Breast epithelium (tissue), 4 donors: ENCODE measurements around the gene SNCB. TPM values are rescaled to one million over a fixed set of nuclear protein-coding genes. Genes with fewer than 3 reads are reported as not detected.

Experiments
- DNase-seq, 2 donors: peaks; one replicate each; pipeline ENCODE4 v3.0.0-alpha.2; 2019; ENCODE audit warnings: low spot score in 2 of 2
- H3K27ac ChIP-seq, 2 donors: fragments of 200-600 bp; sonication (generic) in 1 of 2; one replicate each; pipeline ENCODE4 v1.5.1; 2016 to 2019; ENCODE audit warnings: mild to moderate bottlenecking in 1 of 2
- H3K27me3 ChIP-seq, 2 donors: fragments of 200-600 bp; sonication (generic) in 1 of 2; one replicate each; pipeline versions ENCODE4 v1.5.1 to v1.6.0; 2017 to 2019; ENCODE audit warnings: control low read depth in 1 of 2, mild to moderate bottlenecking in 1 of 2
- H3K36me3 ChIP-seq: fragments of 200-600 bp; one replicate; pipeline ENCODE4 v1.5.1; 2019
- H3K4me1 ChIP-seq, 2 donors: fragments of 200-600 bp; sonication (generic); one replicate each; pipeline ENCODE4 v1.5.1; 2016 to 2019; ENCODE audit warnings: control low read depth in 1 of 2
- H3K4me3 ChIP-seq, 3 donors: fragments of 200-600 bp; sonication (generic); 1 replicate in 2 of 3; 2 replicates in 1 of 3; pipeline ENCODE4 v1.5.1; 2016 to 2019; ENCODE audit warnings: mild to moderate bottlenecking in 3 of 3, moderate library complexity in 2 of 3
- H3K9me3 ChIP-seq, 2 donors: fragments of 200-600 bp; sonication (generic) in 1 of 2; one replicate each; pipeline ENCODE4 v1.5.1; 2016 to 2019; ENCODE audit warnings: control low read depth in 1 of 2
- CTCF ChIP-seq, 3 donors: fragments of 450-650 bp; IDR thresholded peaks; one replicate each; pipeline ENCODE4 v1.5.1; 2016 to 2017; ENCODE audit warnings: antibody characterized with exemption in 3 of 3, mild to moderate bottlenecking in 3 of 3, moderate library complexity in 3 of 3
- POLR2A ChIP-seq: fragments of 450-650 bp; IDR thresholded peaks from one replicate; pipeline ENCODE4 v1.6.1; 2016; ENCODE audit warnings: antibody characterized with exemption, mild to moderate bottlenecking, moderate library complexity
- POLR2AphosphoS5 ChIP-seq, 3 donors: sonication (generic); formaldehyde crosslinking; IDR thresholded peaks; one replicate each; pipeline ENCODE4 v1.6.1; 2017; ENCODE audit warnings: antibody characterized with exemption in 3 of 3
- intact Hi-C: fragments of 100-400 bp; cut with DNase I; formaldehyde crosslinking; loops from one replicate; pipeline ENCODE4 v1.15.1; 2023; ENCODE audit warnings: low total_unique reads
- total RNA-seq, 3 donors: library from RNA; depleted of rRNA; stranded (reverse); fragments of >200 nt; gene quantifications; one replicate each; pipeline ENCODE4 v1.1.0, GENCODE V29; 2016

Gene SNCB
- total RNA-seq, 3 donors from 2014 or later = not detected

GRCh38 chr5:176625512-176625911 is 4.8 kb downstream of the SNCB start:
- TF ChIP-seq POLR2AphosphoS5 (IDR thresholded peaks at IDR 0.05) = no peak
- no peak for TF ChIP-seq POLR2A
- no peak for TF ChIP-seq CTCF (IDR thresholded peaks at IDR 0.05)
- Histone ChIP-seq H3K4me3 (no peak overlapping the region), H3K27ac (no peak overlapping the region), H3K4me1 (peaks cover 4 to 6% of the 10 kb centered on the region in 2 donors), H3K9me3 (no peaks in the 10 kb centered on the region), H3K27me3 (peaks cover 13 to 80% of the 10 kb centered on the region in 2 donors), H3K36me3 (no peaks in the 10 kb centered on the region)
- intact Hi-C loops = no loop called here
- DNase-seq = no peak

GRCh38 chr5:176624938-176625337 is 5.4 kb downstream of the SNCB start:
- H3K27ac ChIP-seq = no peak overlapping the region
- peaks cover 16 to 80% of the 10 kb centered on the region in 2 donors for H3K27me3 ChIP-seq
- no peak overlapping the region for H3K4me3 ChIP-seq
- TF ChIP-seq POLR2AphosphoS5 (IDR thresholded peaks at IDR 0.05) = no peak
- TF ChIP-seq CTCF (IDR thresholded peaks at IDR 0.05) = no peak
- TF ChIP-seq POLR2A = no peak
- intact Hi-C loops = no loop called here
- DNase-seq = no peak
- H3K9me3 ChIP-seq = no peaks in the 10 kb centered on the region
- no peaks in the 10 kb centered on the region for H3K36me3 ChIP-seq
- peaks cover under 1 to 5% of the 10 kb centered on the region in 2 donors for H3K4me1 ChIP-seq

GRCh38 chr5:176624142-176624541 is 6.2 kb downstream of the SNCB start:
- H3K36me3 ChIP-seq = no peaks in the 10 kb centered on the region
- intact Hi-C loops = no loop called here
- no peak overlapping the region for H3K4me3 ChIP-seq
- no peak for TF ChIP-seq POLR2A
- no peak for TF ChIP-seq CTCF (IDR thresholded peaks at IDR 0.05)
- no peak for TF ChIP-seq POLR2AphosphoS5 (IDR thresholded peaks at IDR 0.05)
- H3K9me3 ChIP-seq = no peaks in the 10 kb centered on the region
- peaks cover 0 to 9% of the 10 kb centered on the region in 2 donors for H3K4me1 ChIP-seq
- no peak for DNase-seq
- H3K27ac ChIP-seq = no peak overlapping the region
- peaks cover 17 to 80% of the 10 kb centered on the region in 2 donors for H3K27me3 ChIP-seq

GRCh38 chr5:176621661-176622079 is 8.7 kb downstream of the SNCB start:
- TF ChIP-seq POLR2A = no peak
- TF ChIP-seq POLR2AphosphoS5 (IDR thresholded peaks at IDR 0.05) = no peak
- TF ChIP-seq CTCF (IDR thresholded peaks at IDR 0.05) = no peak
- intact Hi-C loops = no loop called here
- no peak overlapping the region for H3K4me3 ChIP-seq
- no peak for DNase-seq
- H3K27me3 ChIP-seq = peaks cover 17 to 79% of the 10 kb centered on the region in 2 donors
- H3K9me3 ChIP-seq = no peaks in the 10 kb centered on the region
- no peaks in the 10 kb centered on the region for H3K36me3 ChIP-seq
- no peak overlapping the region for H3K27ac ChIP-seq
- H3K4me1 ChIP-seq = peaks cover 0 to 11% of the 10 kb centered on the region in 2 donors

GRCh38 chr5:176620333-176620981 is 9.9 kb downstream of the SNCB start:
- Histone ChIP-seq H3K36me3 (no peaks in the 10 kb centered on the region), H3K27ac (no peak overlapping the region), H3K4me3 (peak overlapping the region in 1 of 3 donors; percentile 48), H3K27me3 (peaks cover 17 to 84% of the 10 kb centered on the region in 2 donors), H3K9me3 (no peaks in the 10 kb centered on the region), H3K4me1 (peaks cover 0 to 11% of the 10 kb centered on the region in 2 donors)
- no peak for DNase-seq
- intact Hi-C loops = no loop called here
- TF ChIP-seq CTCF (IDR thresholded peaks at IDR 0.05) = no peak
- TF ChIP-seq POLR2A = no peak
- no peak for TF ChIP-seq POLR2AphosphoS5 (IDR thresholded peaks at IDR 0.05)
